ENCODE results near the gene PLA2G4E.
A peak's percentile ranks its signal among the peaks of the same experiment; 100 is the strongest.

PLA2G4E gene

DNA sequence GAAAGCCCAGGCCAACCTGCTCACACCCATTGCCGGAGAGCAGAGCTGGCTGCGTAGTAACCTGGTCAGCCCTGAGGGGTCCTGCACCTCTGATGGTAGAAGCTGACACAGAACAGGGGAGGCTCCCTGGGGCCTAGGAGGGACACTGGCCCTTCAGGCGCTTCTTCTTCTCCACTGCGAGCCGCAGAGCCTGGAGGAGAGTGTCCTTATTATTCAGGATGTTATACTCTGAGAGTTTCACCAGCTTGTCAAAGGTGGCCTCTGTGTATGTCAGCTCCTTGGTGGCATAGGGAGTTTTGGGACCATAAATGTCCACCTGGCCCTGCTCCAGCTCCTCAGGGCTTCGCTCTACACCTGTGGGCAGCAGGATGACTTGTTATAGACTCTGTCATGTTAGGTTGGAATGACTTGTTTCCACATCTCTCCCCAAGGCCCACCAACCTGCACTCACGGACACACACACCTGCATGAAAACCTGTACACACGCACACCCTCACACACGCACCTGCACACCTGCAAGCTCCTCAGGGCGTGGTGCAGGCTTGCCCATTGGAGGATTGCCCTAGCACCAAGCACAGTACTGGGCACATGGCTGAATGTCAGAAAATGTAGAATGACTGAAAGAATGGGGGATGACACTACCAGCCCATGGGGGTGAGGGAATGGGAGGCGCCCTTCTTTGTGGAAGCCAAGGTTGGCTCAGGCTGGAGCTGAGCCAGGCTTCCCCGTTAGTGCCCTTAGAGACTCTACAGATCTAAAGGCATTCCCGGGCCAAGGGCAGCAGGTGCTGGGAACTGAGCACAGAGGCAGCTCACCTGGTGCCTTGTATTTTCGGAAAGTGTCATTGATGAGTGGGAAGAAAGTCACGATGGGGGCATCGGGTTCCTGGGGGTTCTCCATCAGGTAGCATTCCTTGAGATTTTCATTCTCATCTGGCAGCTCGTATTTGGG, 36.9 kb downstream of the PLA2G4E start:
- DNase-seq: no peak
- in situ Hi-C loops (cut with MboI; ENCODE audit: low pct_unique_long_range_greater_than_20kb, low sequenced_read_pairs): no loop called here

DNA sequence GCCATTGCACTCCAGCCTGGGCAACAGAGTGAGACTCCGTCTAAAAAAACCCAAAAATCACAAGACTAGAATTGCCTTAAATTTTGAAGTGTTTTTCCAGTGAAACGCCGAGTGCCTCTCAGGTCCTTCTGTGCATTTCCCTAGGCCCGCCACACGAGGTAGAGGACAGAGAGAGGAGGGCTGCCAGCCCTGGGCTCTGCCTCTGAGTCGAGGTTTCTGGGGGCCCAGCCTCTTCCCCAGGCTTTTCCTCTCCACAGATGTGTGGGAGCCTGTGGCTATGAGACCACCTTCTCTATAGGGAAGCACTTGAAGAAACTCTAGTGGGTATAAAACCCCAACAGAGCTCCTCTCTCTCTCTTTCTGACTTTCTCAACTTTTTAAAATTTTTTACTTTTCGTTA, 37.6 kb downstream of the PLA2G4E start:
- in situ Hi-C loops (cut with MboI; ENCODE audit: low pct_unique_long_range_greater_than_20kb, low sequenced_read_pairs): no loop called here
- no peak for DNase-seq

DNA sequence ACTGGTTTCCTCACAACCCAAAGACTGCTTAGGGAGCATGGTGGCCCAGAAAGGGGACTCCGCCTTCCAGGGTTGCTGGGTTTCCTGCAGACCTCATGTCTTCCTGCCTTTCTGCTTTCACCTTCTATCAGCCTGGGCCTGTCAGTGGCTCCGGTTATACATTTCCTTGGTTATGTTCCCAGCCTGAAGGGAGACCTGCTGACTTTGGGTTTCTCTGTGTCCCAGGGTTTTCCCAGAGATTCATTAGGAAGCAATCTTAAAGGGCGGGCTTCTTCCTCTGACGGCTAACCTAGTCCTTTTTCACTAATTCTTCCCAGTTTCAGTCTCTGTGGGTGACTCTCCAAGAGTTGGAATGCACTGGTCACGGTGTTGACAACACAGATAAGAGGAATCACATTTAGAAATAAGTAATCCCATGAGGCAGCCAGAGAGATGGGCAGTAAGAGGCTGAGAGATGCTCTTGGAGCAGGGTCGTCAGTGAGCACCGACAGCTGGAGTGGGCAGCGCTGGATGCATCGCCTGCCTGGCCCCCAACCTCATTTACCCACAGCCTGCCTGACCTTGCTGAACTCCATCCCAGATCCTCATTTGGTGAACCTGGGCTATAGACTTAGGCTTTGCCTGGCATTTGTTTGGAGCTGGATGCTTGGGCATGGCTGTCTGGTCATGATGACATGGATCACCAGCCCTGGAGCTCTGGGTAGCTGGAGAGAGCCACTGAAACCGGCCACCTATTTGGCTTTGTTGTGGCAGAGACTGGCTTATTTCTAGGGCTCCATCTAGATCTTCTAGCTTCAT, 38.5 kb downstream of the PLA2G4E start:
- in situ Hi-C loops (cut with MboI; ENCODE audit: low pct_unique_long_range_greater_than_20kb, low sequenced_read_pairs): no loop called here
- no peak for DNase-seq

DNA sequence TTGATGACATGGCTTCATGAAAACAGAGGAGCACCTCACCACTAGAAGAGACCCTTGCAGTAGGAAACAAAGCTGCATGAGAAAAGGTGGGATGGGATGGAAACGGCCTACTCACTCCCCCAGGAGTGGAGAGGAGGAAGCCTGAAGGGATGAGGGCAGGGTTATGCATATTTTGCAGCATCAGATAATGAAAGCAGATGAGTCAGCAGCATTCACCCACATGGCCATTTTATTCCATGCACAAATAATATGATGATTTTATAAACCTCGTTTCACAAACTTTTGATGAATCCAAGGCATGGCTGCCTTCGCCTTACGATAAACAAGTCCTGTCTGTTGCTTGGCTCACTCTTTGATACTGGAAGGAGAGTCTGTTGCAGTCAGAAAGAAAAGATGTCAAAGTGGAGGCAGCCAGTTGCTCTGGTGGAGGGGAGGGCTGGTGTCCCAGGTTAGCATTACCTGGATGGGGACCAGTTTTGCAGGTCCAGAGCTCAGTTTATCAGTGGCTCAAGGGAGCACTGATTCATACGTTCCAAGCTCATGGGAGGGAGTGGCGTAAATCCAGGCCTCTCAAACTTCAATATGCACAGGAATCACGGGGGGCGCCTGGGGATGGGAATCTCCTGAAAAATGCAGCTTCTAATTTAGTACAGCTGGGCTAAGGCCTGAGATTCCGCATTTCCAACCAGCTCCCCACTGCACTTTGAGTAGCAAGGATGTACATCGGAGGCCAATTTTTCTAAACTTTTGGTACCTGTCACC, 39.3 kb downstream of the PLA2G4E start:
- in situ Hi-C loops (cut with MboI; ENCODE audit: low pct_unique_long_range_greater_than_20kb, low sequenced_read_pairs): no loop called here
- DNase-seq: no peak

DNA sequence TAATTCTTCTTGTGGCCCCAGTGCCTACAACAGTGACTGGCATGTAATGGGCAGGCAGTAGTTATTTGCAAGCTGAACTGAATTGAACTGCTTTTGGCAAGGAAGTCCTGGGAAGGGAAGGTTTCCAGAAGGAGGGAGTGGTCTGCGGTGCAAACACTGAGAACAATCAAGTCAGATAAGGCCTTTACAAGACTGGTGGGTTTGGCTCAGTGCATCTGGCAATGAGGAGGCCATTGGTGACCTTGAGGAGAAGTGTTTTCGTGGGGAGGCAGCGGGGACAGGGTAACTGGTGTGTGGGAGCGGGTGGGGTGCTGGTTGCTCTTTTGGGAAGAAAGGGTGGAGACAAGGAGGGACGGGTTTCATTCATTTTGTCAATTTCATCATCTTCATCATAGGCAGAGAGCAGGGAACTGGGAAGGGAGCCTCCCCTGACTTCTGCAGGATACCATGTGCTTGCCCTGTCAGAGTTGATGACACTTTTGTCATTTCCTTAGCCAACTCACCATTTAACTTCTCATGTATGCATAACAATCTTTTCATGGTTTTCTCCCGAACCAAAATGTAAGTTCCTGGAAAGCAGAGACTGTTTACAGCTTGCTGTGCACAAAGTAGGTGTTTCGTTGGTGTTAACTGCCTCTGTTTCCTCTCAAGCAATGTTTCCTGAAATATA, 40.1 kb downstream of the PLA2G4E start:
- in situ Hi-C loops (cut with MboI; ENCODE audit: low pct_unique_long_range_greater_than_20kb, low sequenced_read_pairs): no loop called here
- no peak for DNase-seq

DNA sequence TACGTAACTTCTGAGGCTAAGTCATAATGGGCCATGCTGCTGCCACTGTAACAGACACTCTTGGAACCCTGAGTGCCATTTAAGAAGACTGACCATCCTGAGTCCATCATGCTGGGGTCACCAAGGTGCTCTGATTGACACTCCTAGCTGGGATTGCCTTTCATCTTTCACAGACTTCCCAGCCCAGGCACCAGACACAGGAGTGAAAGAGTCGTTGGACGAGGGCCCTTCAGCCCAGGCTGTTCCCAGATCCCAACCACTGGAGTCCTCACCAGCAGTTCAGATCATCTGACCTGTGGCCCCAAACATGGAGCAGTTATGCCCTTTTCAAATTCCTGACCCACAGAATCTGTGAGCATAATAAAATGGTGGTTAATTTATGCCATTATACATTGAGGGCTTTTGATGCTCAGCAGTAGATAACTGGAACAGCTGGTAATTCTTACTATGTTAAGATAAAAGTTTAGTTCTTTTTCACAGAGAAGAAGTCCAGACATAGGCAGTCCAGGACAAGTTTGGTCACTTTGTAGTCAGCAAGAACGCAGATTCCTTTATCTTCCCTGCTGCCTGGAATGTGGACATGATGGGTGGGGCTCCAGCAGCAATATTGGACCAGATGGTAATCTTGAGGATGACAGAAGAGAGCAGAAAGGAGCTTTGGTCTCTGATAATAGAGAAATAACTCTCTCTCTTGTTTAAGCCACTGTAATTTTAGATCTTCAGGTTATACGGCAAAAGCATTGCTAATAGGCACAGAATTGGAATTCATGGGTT, 41.2 kb downstream of the PLA2G4E start:
- in situ Hi-C loops (cut with MboI; ENCODE audit: low pct_unique_long_range_greater_than_20kb, low sequenced_read_pairs): no loop called here
- DNase-seq: no peak

DNA sequence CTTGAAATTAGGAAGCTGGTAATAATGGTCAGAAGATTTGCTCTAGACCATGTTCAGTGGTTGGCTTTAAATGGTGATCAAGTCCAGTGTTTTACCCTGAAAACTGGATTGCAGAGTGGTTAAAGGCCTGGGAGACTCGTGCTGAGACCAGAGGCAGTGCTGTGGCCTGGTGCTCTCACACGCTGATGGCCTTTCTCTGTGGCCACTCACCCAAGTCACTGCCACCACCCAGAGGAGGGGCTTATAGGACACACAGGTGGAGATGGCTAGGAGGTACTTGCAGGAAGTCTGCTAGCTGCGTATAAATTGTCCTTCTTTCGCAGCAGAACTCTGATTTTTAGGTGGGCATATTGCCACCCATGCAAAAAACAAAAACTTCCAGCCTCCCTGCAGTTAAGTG, 42.3 kb downstream of the PLA2G4E start:
- DNase-seq: no peak

DNA sequence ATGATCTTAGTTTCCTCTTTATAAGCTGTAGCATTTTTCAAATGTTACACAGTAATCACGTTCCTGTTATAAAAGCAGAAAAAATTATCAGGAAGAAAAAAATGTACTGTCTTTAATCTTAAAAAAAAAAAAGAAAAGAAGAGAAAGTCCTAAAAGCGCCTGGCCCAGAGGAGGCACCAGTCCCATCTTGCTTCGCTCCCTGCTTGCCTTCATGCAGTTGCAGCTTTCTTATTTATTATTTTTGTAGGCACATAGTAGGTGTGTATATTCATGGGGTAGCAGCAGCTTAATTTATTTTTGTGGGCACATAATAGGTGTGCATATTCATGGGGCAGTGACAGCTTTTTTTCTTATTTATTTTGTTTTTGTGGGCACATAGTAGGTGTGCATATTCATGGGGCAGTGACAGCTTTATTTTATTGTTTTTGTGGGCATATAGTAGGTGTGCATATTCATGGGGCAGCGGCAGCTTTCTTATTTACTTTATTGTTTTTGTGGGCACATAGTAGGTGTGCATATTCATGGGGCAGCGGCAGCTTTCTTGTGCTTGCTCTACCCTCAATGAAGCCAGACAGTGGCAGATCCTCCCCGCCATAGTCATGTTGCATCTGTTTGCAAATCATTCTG, 43.0 kb downstream of the PLA2G4E start:
- DNase-seq: no peak
- in situ Hi-C loops (cut with MboI; ENCODE audit: low pct_unique_long_range_greater_than_20kb, low sequenced_read_pairs): no loop called here

More for the DNA sequence above, 42.3 kb downstream of the PLA2G4E start:
- in situ Hi-C loops (cut with MboI; ENCODE audit: low pct_unique_long_range_greater_than_20kb, low sequenced_read_pairs): no loop called here

DNA sequence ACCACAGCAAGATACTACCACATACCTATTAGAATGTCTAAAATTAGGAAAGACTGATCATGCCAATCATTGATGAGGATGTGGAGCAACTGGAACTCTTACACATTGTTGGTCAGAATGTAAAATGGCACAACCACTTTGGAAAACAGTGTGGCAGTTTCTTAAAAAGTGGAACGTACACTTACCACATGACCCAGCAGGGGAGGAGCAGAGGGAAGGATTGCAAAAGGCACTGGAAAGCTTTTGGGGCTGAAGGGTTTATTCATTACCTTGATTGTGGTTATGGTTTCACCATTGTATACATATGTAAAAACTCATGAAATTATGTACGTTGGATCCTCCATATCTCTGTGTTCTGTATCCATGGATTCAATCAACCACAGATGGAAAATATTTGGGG, 45.2 kb downstream of the PLA2G4E start:
- DNase-seq: no peak
- in situ Hi-C loops (cut with MboI; ENCODE audit: low pct_unique_long_range_greater_than_20kb, low sequenced_read_pairs): no loop called here

DNA sequence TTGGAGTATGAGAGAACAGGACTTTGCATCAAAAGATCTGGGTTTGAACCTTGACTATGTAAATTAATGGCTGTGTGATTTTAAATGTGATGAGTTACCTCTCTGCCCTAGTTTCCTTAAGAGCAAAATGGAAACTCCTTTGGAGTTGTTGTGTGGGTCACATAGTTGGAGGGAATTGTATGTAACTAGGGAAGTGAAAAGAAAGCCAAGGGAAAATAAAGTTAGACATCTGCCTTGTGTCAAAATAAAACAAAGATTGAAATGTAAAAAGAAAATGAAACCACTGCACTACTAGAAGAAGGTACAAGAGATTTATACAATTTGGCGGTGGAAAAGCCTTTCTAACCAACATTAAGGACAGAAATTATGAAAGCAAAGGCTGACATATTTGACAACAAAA, 46.8 kb downstream of the PLA2G4E start:
- in situ Hi-C loops (cut with MboI; ENCODE audit: low pct_unique_long_range_greater_than_20kb, low sequenced_read_pairs): no loop called here
- no peak for DNase-seq

DNA sequence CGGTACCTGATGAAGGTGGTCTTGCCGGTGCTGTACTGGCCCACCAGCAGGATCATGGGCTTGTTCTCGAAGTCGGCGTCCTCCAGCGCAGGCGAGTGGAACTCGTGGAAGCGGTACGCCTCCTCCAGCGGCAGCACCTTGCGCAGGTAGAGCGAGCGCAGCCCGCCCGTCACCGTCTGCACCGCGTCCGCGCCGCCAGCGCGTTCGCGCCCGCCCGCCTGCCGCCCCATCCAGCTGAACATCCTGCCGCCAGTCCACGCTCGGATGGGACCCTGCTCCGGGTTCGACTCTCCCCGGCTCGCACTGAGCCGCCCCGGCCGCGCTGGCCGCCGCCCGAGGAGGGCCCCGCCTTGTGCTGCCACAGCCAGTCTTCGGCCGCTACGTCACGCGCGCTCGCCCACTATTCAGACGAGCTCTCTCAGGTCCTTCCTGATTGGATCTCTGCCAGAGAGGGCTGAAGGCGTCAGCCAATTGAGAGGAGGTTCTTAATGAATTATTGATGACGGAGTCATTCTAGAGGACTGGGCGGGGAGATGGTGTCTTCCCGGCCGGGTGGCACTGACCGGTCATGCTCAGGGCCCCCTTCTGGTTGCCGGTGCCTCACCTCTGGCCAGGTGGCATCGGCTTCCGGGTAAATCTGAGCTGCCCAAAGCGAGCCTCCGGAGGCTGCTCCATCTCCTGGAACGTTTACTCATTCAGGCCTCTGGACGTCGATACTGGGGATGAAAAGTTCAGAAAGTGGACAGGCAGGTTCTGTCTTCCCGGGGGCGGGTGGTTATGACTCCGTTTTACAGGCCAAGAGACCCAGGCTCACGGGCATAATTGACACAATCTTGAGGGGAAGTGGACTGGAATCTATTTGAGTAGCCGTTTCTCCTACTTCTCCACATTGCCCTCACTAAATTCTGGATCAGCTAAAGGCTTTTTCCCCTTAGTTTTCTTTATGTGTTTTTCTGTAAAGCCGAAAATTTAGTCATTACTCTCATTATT, 48.3 kb downstream of the PLA2G4E start, which contains the start of gene EHD4:
Gene EHD4, minus strand, starts transcription at position 305 of the 990 bp plus-strand sequence. Its CDS starts 63 bp downstream, at position 242.
- in situ Hi-C loops (cut with MboI; ENCODE audit: low pct_unique_long_range_greater_than_20kb, low sequenced_read_pairs): no loop called here
- peak; percentile 96 for DNase-seq

DNA sequence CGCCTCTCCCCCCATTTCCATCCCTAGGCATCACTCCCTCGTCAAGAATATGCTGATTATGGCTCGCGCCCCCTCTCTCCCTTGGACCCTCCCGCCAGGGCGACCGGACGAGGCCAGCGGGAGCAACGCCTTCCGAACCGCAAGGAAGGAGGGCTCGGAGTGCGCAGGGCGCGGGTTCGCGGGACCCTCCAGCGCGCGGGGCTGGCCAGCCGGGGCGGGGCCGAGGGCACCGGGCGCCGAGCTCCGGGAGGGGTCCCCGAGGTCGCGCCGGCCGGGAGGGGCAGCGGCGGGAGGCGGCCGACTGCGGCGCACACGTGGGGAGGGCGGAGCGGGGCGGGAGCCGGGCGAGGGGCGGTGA, 49.0 kb downstream of the PLA2G4E start:
- DNase-seq: no peak
- in situ Hi-C loops (cut with MboI; ENCODE audit: low pct_unique_long_range_greater_than_20kb, low sequenced_read_pairs): no loop called here

DNA sequence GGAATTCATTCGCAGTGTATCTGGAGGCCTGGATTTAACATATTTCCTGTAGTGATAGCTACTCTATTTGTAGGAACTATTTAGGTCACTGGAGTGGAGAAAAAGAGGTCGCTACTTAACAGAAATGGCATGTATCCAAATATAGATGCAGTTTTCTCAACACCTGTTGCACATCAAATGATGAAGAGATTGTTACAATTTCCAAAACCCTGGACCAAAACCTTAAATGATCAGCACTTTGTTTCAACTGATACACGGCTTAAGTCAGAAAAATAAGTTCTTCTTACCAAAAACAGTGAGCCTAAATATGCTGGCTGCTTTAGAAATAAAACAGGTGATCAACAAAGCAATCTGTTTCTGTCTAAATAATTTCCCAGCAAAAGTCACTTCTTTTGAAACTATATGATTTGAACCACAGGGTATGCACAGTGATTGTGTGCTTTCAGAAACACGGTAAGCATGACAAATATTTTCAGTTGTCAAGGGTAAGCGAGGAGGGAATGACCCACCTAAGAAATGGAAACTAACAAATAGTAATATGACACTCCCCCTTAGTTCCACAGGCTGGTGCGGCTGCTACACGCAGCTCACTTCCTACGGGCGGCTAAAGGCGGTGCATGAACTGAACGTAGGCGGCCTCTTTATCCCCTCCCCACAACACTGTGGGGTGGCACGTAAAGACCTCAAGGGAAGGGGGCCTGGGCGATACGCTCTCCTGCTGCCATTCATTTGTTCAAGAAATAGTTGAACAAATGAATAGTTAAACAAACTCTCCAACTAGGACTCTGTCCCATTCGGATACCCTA, 49.5 kb downstream of the PLA2G4E start:
- peak; percentile 57 for DNase-seq
- in situ Hi-C loops (cut with MboI; ENCODE audit: low pct_unique_long_range_greater_than_20kb, low sequenced_read_pairs): no loop called here

DNA sequence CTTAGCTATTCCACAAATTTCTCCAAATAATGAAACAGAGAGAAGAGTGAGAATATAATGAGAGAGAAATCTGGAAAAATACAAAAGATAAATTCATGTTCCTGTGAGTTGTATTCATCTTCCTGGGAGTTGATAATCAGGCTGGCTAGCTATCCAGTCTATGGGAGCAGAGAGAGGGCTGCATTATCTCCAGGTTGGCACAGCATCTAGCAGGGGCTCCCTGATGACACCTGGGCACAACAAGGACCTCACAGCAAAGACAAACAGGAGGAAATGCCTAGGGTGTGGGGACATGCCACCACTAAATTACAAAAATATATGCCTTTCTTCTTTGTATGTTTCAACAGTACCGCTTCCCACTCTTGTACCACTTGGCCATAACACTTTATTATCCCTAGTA, 50.4 kb downstream of the PLA2G4E start:
- in situ Hi-C loops (cut with MboI; ENCODE audit: low pct_unique_long_range_greater_than_20kb, low sequenced_read_pairs): no loop called here
- DNase-seq: no peak

DNA sequence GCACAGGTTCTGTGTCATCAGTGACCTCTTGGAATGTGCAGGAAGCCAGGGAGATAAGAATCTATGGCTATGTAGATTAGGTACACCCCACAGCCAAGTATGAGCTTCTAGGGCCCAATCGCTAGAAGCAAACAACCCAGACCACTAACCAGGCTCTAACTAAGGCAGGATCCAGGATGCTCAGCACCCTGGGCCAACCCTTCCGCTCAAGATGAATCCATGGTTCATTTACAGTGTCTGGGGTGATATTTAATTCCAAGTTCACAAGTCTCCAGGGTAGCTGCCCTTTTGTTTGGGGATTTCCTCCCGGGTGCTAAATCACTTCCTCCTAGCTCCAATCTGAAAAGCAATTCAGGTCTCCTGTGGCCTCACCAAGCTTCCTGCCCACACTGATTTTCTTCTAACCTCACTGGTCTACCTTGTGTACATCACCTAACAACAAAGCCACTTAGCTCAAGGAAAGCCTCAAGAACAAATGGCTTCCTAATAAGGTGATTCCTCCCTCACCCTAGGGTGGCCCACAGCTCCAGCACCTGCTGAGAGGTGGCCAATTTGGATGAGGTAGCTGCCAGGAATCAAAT, 50.9 kb downstream of the PLA2G4E start:
- in situ Hi-C loops (cut with MboI; ENCODE audit: low pct_unique_long_range_greater_than_20kb, low sequenced_read_pairs): no loop called here
- DNase-seq: peak; percentile 45

DNA sequence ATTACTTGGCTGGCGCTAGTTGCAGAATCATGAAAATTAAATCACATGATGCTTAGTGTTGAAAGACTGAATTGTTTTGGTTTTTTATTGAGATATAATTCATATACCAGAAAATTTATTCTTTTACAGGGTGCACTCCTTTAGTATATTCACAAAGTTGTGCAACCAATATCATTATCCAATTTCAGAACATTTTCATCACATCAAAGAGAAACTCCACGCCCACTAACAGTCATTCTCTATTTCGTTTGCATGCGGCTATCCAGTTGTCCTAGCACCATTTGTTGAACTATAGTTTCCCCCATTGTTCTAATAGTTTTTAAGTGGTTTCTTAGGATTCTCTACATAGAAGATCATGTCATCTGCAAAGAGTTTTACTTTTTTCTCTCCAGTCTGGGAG, 52.1 kb downstream of the PLA2G4E start:
- in situ Hi-C loops (cut with MboI; ENCODE audit: low pct_unique_long_range_greater_than_20kb, low sequenced_read_pairs): no loop called here
- no peak for DNase-seq
